Activated T-cell treated with anti-CD3 and anti-CD28 coated beads, Interleukin-2, amount 50 U/mL, for 72 hours (primary cell): ENCODE results near the gene ZDHHC14. TPM values are rescaled to one million over a fixed set of nuclear protein-coding genes. Genes with fewer than 3 reads are reported as not detected.
A peak's percentile ranks its signal among the peaks of the same experiment; 100 is the strongest.

ENCODE experiments used
- ATAC-seq, 2 donors: fragments of 150-1000 bp; cut with Tn5 transposase; replicated peaks in 1 of 2; 2 replicates each; pipeline ENCODE4 v1.10.0; 2021; ENCODE audit warnings: moderate library complexity in 2 of 2, mild to moderate bottlenecking in 1 of 2
- DNase-seq, 2 donors: peaks; one replicate each; pipeline ENCODE4 v3.0.0; 2021 to 2022; ENCODE audit warnings: mixed read lengths in 1 of 2
- H3K27ac Mint-ChIP-seq: one replicate; pipeline ENCODE4 v1.8.0; 2022; ENCODE audit warnings: mild to moderate bottlenecking, moderate library complexity, mixed read lengths
- H3K27me3 Mint-ChIP-seq: one replicate; pipeline ENCODE4 v1.8.0; 2022; ENCODE audit warnings: low read depth, mixed read lengths
- H3K36me3 Mint-ChIP-seq, 2 donors: one replicate each; pipeline ENCODE4 v1.8.0; 2022; ENCODE audit warnings: mixed read lengths in 2 of 2, mild to moderate bottlenecking in 1 of 2; ENCODE audit not compliant: insufficient read depth in 2 of 2
- H3K4me1 Mint-ChIP-seq: one replicate; pipeline ENCODE4 v1.8.0; 2022; ENCODE audit warnings: low read depth, mixed read lengths
- H3K4me3 Mint-ChIP-seq, 2 donors: one replicate each; pipeline ENCODE4 v1.8.0; 2022; ENCODE audit warnings: mild to moderate bottlenecking in 2 of 2, mixed read lengths in 2 of 2, moderate library complexity in 2 of 2
- H3K9me3 Mint-ChIP-seq, 2 donors: one replicate each; pipeline ENCODE4 v1.8.0; 2022; ENCODE audit warnings: mixed read lengths in 2 of 2
- total RNA-seq, 2 donors: library from RNA; stranded (reverse); gene quantifications; one replicate each; pipeline ENCODE4 v1.2.3, GENCODE V29; 2022

The ZDHHC14 gene
- total RNA-seq, 2 donors from 2014 or later: 10.3 to 15.4 TPM

DNA sequence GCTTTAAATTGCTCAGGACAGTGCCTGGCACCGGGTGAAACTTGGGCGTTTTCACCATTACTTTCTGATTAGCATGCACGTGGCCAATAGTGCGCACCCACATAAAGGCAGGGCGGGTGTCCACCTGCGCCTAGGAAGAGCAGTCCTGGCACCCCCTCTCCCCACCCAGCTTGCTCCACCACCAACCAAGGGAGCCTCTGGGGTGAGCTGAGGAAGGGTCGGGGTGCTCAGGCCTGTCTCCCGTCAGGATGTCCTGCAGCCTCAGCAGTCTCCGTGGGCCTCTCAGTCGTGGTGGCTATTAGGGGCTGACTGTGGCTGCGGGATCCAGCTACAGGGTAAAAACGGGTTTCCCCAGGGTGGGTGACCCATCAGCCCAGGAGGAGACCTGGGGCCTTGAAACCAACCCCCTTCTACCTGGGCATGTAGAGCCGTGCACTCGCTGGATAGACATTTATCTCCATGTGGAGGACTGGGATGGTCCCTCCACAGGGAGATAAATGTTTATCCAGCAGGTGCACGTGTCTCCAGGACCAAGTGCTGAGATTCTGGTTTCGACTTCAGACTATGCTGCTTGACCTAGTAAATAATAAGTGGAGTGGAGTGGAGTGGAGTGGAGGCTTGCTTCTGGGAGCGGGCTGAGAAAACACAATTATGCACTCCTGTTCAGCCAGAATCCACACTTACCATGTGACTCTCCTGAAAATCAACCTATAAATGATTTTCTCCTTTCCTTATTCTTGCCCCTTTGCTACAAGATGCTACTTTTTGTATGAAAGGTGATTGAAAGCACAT is 91.1 kb downstream of the ZDHHC14 start:
- Mint-ChIP-seq H3K9me3 (peaks cover 0 to 2% of the 10 kb centered on the region in 2 donors), H3K27ac (no peak overlapping the region), H3K36me3 (no peaks in the 10 kb centered on the region), H3K27me3 (peaks cover 7% of the 10 kb centered on the region), H3K4me1 (peaks cover 34% of the 10 kb centered on the region), H3K4me3 (no peak overlapping the region)
- DNase-seq (no peak), ATAC-seq (no peak)

DNA sequence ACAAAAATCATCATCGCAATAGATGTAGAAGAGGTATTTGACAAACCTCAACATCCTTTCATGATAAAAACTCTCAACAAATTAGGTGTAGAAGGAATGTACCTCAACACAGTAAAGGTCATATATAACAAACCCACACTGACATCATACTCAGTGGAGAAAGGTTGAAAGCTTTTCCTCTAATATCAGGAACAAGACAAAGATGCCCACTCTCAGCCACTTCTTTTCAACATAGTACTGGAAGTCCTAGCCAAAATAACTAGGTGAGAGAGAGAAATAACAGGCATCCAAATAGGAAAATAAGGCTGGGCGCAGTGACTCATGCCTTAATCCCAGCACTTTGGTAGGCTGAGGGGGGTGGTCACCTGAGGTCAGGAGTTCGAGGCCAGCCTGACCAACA is 95.8 kb downstream of the ZDHHC14 start:
- DNase-seq: no peak
- no peak for ATAC-seq
- Mint-ChIP-seq H3K36me3 (no peaks in the 10 kb centered on the region), H3K27ac (no peak overlapping the region), H3K4me1 (peaks cover 15% of the 10 kb centered on the region), H3K4me3 (no peak overlapping the region), H3K9me3 (peaks cover 0 to 2% of the 10 kb centered on the region in 2 donors), H3K27me3 (peaks cover 7% of the 10 kb centered on the region)

DNA sequence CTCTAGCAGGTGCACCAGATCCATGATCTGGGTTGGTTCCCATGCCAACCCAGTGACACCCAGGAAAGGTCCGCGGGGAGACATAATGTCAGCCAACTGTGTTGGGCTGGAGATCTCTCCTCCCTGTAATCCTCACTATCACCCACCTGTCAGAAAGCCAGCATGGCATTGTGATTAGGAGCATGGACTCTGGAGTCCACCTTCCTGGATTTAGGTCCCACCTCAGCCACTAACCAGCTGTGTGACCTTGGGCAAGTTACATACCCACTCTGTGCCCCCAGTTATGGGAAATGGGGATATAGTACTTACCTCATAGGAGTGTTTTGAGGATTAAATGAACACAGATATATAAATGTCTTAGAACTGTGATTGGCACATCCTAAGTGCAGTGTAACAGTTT is 97.9 kb downstream of the ZDHHC14 start:
- H3K36me3 Mint-ChIP-seq: no peaks in the 10 kb centered on the region
- H3K4me3 Mint-ChIP-seq: no peak overlapping the region
- peaks cover 0 to 2% of the 10 kb centered on the region in 2 donors for H3K9me3 Mint-ChIP-seq
- peaks cover 7% of the 10 kb centered on the region for H3K27me3 Mint-ChIP-seq
- ATAC-seq (no peak), DNase-seq (no peak)
- H3K27ac Mint-ChIP-seq: no peak overlapping the region
- H3K4me1 Mint-ChIP-seq: peaks cover 15% of the 10 kb centered on the region

DNA sequence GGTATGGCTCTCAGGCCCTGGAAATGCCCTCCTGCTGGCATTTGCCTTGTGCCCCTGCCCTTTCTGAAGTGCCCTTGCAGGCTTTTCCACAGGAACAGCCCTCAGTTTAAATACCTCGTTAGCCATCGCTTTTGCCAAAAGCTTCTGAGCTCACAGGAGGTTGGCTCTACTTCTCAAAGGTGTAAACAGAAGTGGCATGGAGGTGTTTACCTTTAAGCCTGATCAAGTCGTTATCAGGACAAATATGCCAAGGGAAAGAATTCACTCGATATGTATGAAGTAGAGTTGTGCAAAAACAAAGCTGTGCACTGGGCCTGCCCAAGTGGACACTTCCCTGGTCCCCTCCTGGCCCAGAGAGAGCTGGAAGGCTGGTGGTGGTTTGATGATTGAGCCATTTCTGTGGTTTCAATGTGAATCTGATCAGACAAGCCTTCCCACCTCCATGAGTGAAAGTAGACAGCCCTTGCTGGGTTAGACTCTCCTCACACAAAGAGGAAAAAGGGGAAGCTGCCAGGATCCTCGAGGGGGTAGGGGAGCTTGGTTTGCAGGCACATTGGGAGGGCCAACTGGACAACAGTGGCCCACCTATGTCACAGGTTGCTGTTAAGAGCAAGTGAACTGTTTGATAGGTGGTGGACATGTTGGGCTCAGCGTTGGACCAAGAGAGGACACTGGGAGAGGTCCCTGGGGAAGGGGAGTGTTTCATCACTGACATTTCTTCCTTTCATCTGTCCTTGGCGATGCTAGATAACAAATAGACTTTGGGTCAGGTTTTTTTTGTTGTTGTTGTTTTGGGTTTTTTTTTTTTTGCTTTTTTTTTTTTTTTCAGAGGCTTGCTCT is 98.7 kb downstream of the ZDHHC14 start:
- H3K27ac Mint-ChIP-seq: no peak overlapping the region
- ATAC-seq (no peak), DNase-seq (no peak)
- peaks cover 8% of the 10 kb centered on the region for H3K4me1 Mint-ChIP-seq
- H3K27me3 Mint-ChIP-seq: peaks cover 5% of the 10 kb centered on the region
- no peaks in the 10 kb centered on the region for H3K36me3 Mint-ChIP-seq
- H3K9me3 Mint-ChIP-seq: peaks cover 0 to 2% of the 10 kb centered on the region in 2 donors
- no peak overlapping the region for H3K4me3 Mint-ChIP-seq

DNA sequence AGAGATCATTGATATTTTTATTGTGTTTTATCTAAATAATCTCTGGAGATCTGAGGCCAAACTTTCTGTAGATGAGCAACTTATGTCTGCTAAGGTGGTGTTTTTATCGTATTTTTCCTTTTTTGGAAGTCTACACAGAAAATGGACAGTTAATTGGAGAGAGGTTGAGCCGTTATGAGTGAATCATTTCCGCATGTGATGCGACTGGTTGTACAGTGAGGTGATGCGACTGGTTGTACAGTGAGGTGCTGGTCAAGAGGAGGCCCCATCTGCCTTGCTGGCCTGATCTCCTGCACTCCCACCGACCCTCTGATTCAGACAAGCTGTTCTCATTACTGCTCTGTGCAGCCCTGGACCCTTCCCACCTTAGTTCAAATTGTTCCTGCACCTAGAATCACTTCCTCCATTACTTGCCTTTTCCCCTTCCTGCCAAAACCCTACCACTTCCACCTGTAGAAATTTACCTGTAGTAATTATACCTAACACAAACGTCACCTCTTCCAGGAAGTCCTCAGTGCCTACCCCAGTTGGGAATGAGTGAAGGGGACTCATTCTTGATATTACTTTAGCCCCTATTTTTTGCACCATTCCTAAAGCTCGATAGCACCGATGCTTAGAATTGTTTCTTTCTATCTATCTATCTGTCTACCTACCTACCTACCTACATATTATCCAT is 100.3 kb downstream of the ZDHHC14 start:
- no peaks in the 10 kb centered on the region for H3K27me3 Mint-ChIP-seq
- no peak overlapping the region for H3K4me3 Mint-ChIP-seq
- no peak overlapping the region for H3K27ac Mint-ChIP-seq
- no peaks in the 10 kb centered on the region for H3K36me3 Mint-ChIP-seq
- DNase-seq (no peak), ATAC-seq (no peak)
- H3K4me1 Mint-ChIP-seq: peaks cover 4% of the 10 kb centered on the region
- H3K9me3 Mint-ChIP-seq: no peaks in the 10 kb centered on the region

DNA sequence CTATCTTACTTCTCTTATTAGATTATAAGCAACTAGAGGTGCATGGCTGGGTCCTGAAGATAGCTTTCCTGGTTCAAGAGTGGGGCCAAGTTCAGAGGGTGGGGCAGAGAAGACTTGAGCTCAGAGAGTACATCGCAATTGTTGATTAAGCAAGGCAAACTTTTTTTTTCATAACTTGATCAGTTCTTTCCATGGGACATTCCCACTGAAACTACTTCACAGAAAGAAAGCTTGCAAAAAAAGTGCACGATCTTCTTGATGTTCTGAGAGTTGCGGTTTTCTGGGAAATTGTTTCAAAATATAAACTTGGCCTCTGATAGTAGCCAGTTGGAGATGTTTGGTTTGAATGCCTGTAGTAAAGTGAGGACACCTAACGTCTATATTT is 100.9 kb downstream of the ZDHHC14 start:
- no peaks in the 10 kb centered on the region for H3K36me3 Mint-ChIP-seq
- H3K27ac Mint-ChIP-seq: no peak overlapping the region
- H3K9me3 Mint-ChIP-seq: no peaks in the 10 kb centered on the region
- H3K4me1 Mint-ChIP-seq: peaks cover 9% of the 10 kb centered on the region
- H3K4me3 Mint-ChIP-seq: no peak overlapping the region
- ATAC-seq: no peak
- no peaks in the 10 kb centered on the region for H3K27me3 Mint-ChIP-seq
- DNase-seq: no peak

DNA sequence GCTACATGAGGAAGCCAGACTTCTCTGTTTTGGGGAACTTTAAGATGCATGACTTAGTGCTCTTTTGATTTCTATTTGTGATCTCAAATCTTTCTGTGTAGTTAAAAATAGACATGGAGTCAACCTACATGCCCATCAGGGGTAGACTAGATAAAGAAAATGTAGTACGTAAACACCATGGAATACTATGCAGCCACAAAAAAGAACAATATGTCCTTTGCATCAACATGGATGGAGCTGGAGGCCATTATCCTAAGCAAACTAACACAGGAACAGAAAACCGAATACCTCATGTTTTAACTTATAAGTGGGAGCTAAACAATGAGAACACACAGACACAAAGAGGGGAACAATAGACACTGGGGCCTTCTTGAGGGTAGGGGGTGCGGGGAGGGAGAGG is 102.8 kb downstream of the ZDHHC14 start:
- Mint-ChIP-seq H3K36me3 (no peaks in the 10 kb centered on the region), H3K27ac (no peak overlapping the region), H3K4me1 (peaks cover 13% of the 10 kb centered on the region), H3K9me3 (no peaks in the 10 kb centered on the region), H3K4me3 (no peak overlapping the region), H3K27me3 (no peaks in the 10 kb centered on the region)
- DNase-seq (no peak), ATAC-seq (no peak)

DNA sequence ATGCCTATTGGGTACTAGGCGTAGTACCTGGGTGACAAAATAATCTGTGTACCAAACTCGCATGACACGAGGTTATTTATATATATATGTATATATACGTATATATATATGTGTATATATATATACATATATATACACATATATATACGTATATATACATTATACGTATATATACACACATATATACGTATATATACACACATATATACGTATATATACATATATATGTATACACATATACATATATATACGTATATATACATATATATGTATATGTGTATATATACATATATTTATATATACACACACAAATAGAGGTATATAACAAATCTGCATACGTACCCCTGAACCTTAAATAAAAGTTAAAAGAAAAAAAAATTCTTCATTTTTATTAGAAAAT is 103.2 kb downstream of the ZDHHC14 start:
- H3K27ac Mint-ChIP-seq: no peak overlapping the region
- no peaks in the 10 kb centered on the region for H3K36me3 Mint-ChIP-seq
- no peak for DNase-seq
- no peaks in the 10 kb centered on the region for H3K27me3 Mint-ChIP-seq
- H3K4me3 Mint-ChIP-seq: no peak overlapping the region
- ATAC-seq: no peak
- no peaks in the 10 kb centered on the region for H3K9me3 Mint-ChIP-seq
- peaks cover 14% of the 10 kb centered on the region for H3K4me1 Mint-ChIP-seq

DNA sequence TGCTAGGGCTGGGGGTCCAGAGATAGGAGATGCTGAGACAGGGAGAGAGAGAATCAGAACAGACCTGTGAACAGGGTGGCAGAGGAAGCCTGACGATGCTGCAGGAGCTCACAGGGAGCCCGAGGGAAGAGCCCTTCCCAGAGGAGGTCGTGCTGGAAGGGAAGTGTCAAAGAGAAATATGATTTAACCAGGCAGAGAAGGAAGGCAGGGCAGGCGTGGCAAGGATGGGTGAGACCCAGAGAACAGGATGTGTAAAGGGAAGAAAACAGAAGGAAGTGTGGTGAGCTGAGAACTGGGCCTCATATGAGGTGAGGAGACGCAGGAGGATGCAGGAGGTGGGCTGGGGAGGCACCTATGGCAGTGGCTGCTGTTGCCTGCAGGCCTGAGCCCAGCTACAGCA is 105.6 kb downstream of the ZDHHC14 start:
- Mint-ChIP-seq H3K4me1 (peaks cover 23% of the 10 kb centered on the region), H3K36me3 (no peaks in the 10 kb centered on the region), H3K9me3 (no peaks in the 10 kb centered on the region), H3K27ac (peak overlapping the region; percentile 68), H3K27me3 (peaks cover 15% of the 10 kb centered on the region), H3K4me3 (peak overlapping the region in 1 of 2 donors; percentile 1)
- ATAC-seq (peak; percentile 51 to 78), DNase-seq (peak; percentile 7 to 17)

DNA sequence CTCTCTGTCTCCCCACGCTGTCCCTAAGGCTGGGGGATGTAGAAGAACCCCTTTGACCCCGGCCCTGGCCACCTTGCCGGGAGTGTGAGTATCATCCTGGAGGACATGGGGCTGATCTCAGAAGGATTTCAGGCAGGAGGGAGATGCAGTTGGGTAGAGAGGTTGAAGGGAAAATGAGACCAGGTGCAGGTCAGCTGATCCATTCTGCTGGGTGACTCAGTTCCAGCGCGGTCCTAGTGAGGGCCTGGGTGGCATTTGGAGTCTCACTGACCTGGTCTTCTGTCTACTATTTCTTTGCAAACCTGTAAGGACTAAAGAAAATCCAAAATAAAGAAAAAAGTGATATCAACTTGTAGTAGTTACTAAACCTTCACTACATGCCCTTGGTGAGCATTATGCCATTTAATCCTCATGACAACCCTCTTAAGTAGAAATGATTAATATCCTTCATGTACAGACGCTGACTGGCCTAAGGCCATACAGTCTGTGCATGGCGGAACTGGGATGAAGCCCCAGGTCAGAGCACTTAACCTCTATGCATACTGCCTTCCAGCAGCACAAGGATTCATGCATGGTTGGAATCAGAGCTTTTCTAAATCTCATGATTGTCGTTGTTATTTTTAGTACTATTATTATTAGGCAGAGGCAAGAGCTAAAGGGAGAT is 106.3 kb downstream of the ZDHHC14 start:
- H3K4me1 Mint-ChIP-seq: peaks cover 23% of the 10 kb centered on the region
- DNase-seq (no peak), ATAC-seq (no peak)
- no peaks in the 10 kb centered on the region for H3K36me3 Mint-ChIP-seq
- no peaks in the 10 kb centered on the region for H3K9me3 Mint-ChIP-seq
- no peak overlapping the region for H3K4me3 Mint-ChIP-seq
- peaks cover 15% of the 10 kb centered on the region for H3K27me3 Mint-ChIP-seq
- H3K27ac Mint-ChIP-seq: no peak overlapping the region

DNA sequence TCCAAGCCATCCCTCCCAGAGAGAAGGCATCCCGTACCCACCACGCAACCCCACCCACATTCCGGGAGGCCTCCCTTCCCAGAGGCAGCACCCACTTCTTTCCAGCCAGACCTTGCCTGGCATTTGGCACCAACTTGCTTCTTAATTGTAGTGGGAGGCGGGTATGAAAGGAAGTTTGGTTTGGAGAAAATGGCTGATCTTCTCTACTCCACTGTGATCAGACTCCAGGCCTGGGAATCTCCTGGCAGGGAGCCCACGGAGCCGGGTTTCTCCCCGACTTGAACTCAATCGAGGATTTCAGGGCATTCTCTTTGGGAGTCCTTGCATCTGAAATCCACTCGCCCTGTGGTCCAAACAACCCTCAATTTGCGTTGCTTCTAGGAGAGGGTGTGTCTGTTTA is 107.1 kb downstream of the ZDHHC14 start:
- no peaks in the 10 kb centered on the region for H3K9me3 Mint-ChIP-seq
- no peaks in the 10 kb centered on the region for H3K36me3 Mint-ChIP-seq
- H3K27ac Mint-ChIP-seq: no peak overlapping the region
- H3K4me3 Mint-ChIP-seq: no peak overlapping the region
- no peak for ATAC-seq
- H3K27me3 Mint-ChIP-seq: peaks cover 15% of the 10 kb centered on the region
- no peak for DNase-seq
- peaks cover 23% of the 10 kb centered on the region for H3K4me1 Mint-ChIP-seq

DNA sequence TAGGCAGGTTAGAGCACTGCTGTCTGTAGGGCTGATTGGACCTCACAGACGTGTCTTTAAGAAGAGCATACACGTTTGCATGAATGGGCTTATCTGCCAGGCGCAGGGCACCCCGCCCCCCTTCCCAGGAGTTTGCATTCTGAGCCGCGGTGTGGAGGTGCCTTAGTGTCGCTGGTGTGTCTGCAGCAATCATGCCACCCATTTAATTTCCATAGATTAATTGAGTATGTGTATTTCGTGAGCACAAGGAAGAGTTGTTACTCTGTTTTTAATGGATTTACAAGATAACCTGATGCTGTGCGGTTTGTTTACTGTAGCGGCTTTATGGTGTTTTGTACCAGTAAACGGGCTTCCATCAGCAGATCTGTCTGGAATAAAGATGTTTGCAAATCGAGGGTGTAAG is 107.7 kb downstream of the ZDHHC14 start:
- Mint-ChIP-seq H3K4me1 (peaks cover 23% of the 10 kb centered on the region), H3K9me3 (no peaks in the 10 kb centered on the region), H3K36me3 (no peaks in the 10 kb centered on the region), H3K27me3 (peaks cover 15% of the 10 kb centered on the region), H3K27ac (no peak overlapping the region), H3K4me3 (no peak overlapping the region)
- no peak for ATAC-seq
- no peak for DNase-seq
